PC-3 (cell line): ENCODE results near the gene RBMS3.

ENCODE experiments used
- EZH2 ChIP-seq: fragments of 300-600 bp; sonication (generic); IDR thresholded peaks from one replicate; pipeline ENCODE4 v1.6.1; 2017; ENCODE audit warnings: antibody characterized with exemption, mild to moderate bottlenecking, low read length; ENCODE audit not compliant: unreplicated experiment
- TF ChIP-seq, protein P1 (sequence below): fragments of 300-600 bp; sonication (generic); conservative IDR thresholded peaks from 2 replicates; pipeline ENCODE4 v1.5.1; 2017; ENCODE audit warnings: antibody characterized with exemption, low read depth, mild to moderate bottlenecking, low read length

DNA sequence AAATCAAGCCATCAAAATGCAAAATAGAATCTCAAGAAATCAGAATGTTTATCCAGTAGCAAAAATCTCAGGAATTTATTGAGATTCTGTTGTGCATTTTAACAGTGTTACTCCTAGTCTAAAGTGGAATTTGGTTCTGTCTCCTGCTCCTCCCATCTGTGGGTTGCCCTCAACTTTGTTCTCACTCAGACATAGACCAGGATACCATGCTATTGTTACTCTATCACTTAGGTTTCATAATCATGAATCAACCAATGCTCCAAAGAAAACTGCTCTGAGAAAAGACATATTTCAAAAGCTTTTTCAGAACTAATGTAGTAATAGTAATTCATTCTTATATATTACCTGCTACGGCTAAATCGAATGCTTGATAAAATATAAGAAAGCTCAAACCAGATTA is 274.7 kb downstream of the RBMS3 start:
- no peak for TF ChIP-seq EZH2
- TF ChIP-seq, protein P1, sequence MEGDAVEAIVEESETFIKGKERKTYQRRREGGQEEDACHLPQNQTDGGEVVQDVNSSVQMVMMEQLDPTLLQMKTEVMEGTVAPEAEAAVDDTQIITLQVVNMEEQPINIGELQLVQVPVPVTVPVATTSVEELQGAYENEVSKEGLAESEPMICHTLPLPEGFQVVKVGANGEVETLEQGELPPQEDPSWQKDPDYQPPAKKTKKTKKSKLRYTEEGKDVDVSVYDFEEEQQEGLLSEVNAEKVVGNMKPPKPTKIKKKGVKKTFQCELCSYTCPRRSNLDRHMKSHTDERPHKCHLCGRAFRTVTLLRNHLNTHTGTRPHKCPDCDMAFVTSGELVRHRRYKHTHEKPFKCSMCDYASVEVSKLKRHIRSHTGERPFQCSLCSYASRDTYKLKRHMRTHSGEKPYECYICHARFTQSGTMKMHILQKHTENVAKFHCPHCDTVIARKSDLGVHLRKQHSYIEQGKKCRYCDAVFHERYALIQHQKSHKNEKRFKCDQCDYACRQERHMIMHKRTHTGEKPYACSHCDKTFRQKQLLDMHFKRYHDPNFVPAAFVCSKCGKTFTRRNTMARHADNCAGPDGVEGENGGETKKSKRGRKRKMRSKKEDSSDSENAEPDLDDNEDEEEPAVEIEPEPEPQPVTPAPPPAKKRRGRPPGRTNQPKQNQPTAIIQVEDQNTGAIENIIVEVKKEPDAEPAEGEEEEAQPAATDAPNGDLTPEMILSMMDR = no peak
